GM10847 (cell line): ENCODE data around the gene AKAP5.
A peak's percentile ranks its signal among the peaks of the same experiment; 100 is the strongest.

Source experiments
- POLR2A ChIP-seq: IDR thresholded peaks from 2 replicates; pipeline ENCODE4 v1.6.1; 2011; ENCODE audit not compliant: insufficient read length; ENCODE audit errors: extremely low read depth

AKAP5 gene

GRCh38 chr14:64475585-64476273 lies 10.4 kb downstream of the AKAP5 start:
- TF ChIP-seq POLR2A, result no peak

- TF ChIP-seq POLR2A, result no peak
Observed at GRCh38 chr14:64476438-64476837, 11.1 kb downstream of the AKAP5 start.

GRCh38 chr14:64478634-64479250 lies 13.4 kb downstream of the AKAP5 start:
- TF ChIP-seq POLR2A, result no peak

- no peak for TF ChIP-seq POLR2A
Observed at GRCh38 chr14:64488590-64489099, 23.3 kb downstream of the AKAP5 start.

GRCh38 chr14:64491637-64492036 lies 26.3 kb downstream of the AKAP5 start:
- no peak for TF ChIP-seq POLR2A

GRCh38 chr14:64493455-64493854 lies 28.2 kb downstream of the AKAP5 start:
- TF ChIP-seq POLR2A, result no peak

- TF ChIP-seq POLR2A, result no peak
Observed at GRCh38 chr14:64495252-64495651, 30.0 kb downstream of the AKAP5 start.

- TF ChIP-seq POLR2A, result no peak
Observed at GRCh38 chr14:64496764-64497163, 31.5 kb downstream of the AKAP5 start.

GRCh38 chr14:64500088-64500487 lies 34.8 kb downstream of the AKAP5 start:
- TF ChIP-seq POLR2A, result no peak

- no peak for TF ChIP-seq POLR2A
Observed at GRCh38 chr14:64501411-64502171, 36.3 kb downstream of the AKAP5 start.

- TF ChIP-seq POLR2A, result no peak
Observed at GRCh38 chr14:64502456-64502855, 37.2 kb downstream of the AKAP5 start.

- TF ChIP-seq POLR2A, result no peak
Observed at GRCh38 chr14:64502887-64503433, 37.7 kb downstream of the AKAP5 start.

- peak; percentile 80 for TF ChIP-seq POLR2A
Observed at GRCh38 chr14:64503434-64504309, 38.4 kb downstream of the AKAP5 start, which contains the start of gene ZBTB25. TSS of gene ZBTB25 (minus strand) at chr14:64503838. CDS start at chr14:64490533, 13,305 bp downstream.

- peak; percentile 60 for TF ChIP-seq POLR2A
Observed at GRCh38 chr14:64504310-64504896, 39.1 kb downstream of the AKAP5 start, which contains the start of gene ZBTB1. TSS of gene ZBTB1 (plus strand) at chr14:64504770. CDS start at chr14:64521505, 16,735 bp downstream.
